Measurements from ENCODE around the gene SUB1.

SUB1 gene

DNA sequence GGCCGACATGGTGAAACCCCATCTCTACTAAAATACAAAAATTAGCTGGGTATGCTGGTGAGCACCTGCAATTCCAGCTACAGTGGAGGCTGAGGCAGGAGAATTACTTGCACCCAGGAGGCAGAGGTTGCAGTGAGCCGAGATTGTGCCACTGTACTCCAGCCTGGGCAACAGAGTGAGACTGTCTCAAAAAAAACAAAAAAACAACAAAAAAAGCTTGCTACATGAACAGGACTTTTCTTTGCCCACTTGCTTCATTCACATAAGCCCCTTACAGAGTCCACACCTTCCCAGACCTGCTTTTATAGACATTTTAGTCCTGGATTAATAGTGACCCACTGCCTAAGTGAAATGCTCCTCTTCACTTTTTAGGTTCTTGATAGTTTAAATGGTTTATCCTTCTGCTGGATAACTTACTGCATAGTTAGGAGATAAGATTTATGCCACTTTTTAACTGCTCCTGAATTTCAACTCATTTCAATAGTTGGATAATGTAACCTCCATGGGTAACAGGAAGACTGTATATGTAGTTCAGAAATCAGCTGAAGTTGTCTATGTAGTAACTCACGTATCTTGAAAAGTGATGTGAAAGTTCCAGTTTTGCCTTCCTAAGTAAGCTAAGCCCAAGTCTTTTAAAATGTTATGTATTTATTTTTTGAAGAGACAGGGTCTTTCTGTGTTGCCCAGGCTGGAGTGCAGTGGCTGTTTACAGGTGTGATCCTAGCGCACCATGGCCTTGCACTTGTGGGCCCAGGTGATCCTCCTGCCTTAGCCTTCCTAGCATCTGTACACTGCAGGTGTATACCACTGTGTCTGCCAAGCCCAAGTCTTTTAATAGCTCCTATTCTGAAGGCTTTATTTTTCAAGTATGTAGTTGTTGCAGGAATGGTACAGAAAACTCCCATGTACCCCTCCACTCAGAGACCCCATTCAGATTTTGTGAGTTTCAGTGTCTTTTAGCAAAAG, 19.7 kb downstream of the SUB1 start:
- no peak overlapping the region for H3K4me3 ChIP-seq (ENCODE audit: low read depth, low read length)
- TF ChIP-seq CTCF (IDR thresholded peaks at IDR 0.05; ENCODE audit: low read depth, low read length), result no peak

- TF ChIP-seq CTCF (IDR thresholded peaks at IDR 0.05; ENCODE audit: low read depth, low read length), result no peak
Observed at GRCh38 chr5:32605766-32606152, 20.4 kb downstream of the SUB1 start.

DNA sequence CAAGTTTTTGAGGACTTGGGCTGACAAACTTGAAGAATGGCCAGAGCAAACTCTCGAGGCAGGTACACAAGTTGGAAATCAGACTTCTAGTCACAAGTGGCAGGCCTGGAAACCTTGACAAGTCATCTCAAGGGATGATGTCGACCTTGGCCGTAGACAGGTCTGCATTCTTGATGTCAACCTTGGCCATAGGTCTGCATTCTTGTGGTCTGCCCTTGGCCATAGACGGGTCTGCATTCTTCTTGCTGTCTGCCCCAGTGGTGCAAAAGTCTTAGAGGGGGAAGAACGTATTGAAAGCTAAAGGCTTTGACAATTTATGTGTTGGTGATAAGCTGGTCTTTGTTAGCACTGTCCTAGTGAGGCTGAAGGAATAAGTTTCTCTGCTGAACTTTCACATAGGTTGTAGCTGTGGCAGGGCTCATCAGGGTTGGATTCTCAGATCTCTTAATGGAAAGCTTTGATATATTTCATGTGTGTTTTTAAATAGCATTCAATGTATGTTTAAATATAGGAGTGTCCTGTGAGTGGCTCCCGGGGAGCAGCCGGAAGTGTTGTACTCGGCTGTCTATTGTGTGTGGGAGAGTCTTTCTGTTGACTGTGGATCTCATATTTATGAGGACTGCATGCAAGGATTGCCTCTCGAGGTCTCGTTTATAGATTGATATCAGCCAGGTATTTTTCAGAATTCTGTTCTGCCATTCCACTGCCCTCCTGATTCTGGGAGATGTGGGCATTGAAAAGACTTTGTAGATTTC, 27.0 kb downstream of the SUB1 start:
- TF ChIP-seq CTCF (IDR thresholded peaks at IDR 0.05; ENCODE audit: low read depth, low read length), result no peak
- H3K4me3 ChIP-seq (ENCODE audit: low read depth, low read length), result no peak overlapping the region

More at GRCh38 chr5:32605766-32606152, 20.4 kb downstream of the SUB1 start:
- no peak overlapping the region for H3K4me3 ChIP-seq (ENCODE audit: low read depth, low read length)

GRCh38 chr5:32613050-32613672, 27.8 kb downstream of the SUB1 start:
- no peak overlapping the region for H3K4me3 ChIP-seq (ENCODE audit: low read depth, low read length)
- TF ChIP-seq CTCF (IDR thresholded peaks at IDR 0.05; ENCODE audit: low read depth, low read length), result peak; percentile 85

- no peak for TF ChIP-seq CTCF (IDR thresholded peaks at IDR 0.05; ENCODE audit: low read depth, low read length)
- no peak overlapping the region for H3K4me3 ChIP-seq (ENCODE audit: low read depth, low read length)
Observed at GRCh38 chr5:32615236-32615635, 29.9 kb downstream of the SUB1 start.

- no peak overlapping the region for H3K4me3 ChIP-seq (ENCODE audit: low read depth, low read length)
- no peak for TF ChIP-seq CTCF (IDR thresholded peaks at IDR 0.05; ENCODE audit: low read depth, low read length)
Observed at GRCh38 chr5:32618962-32619361, 33.6 kb downstream of the SUB1 start.

Measured in WI38 (cell line).